GM21786 (cell line): ENCODE results near the gene CIAO2B.
"Not testable (repeated sequence)": the region's sequence is repeated elsewhere in the genome, so short reads cannot be mapped to it uniquely, and the experiment has no call there.

Source experiments
- ATAC-seq: cut with Tn5 transposase; IDR thresholded peaks from one replicate; pipeline ENCODE4 v1.9.1; 2021; ENCODE audit not compliant: unreplicated experiment

CIAO2B gene

DNA sequence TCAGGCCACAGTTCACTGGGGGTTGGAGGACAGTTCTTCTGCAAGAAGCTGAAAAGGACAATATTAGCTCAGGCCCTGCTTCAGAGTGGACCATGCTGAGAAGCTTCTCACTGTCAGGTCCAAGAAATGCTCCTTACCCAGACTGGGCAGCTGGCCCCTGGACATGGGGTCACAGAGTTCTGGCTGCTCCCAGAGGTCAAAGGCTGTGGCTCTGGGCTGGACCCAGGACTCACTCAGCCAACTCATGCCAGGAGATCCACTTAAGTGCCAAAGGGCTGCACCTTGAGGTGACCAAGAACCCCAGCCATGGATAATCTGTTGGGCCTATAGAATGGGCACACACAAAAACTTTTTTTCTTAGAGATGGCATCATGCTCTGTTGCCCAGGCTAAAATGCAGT is 5.2 kb upstream of the CIAO2B start:
- ATAC-seq = no peak

DNA sequence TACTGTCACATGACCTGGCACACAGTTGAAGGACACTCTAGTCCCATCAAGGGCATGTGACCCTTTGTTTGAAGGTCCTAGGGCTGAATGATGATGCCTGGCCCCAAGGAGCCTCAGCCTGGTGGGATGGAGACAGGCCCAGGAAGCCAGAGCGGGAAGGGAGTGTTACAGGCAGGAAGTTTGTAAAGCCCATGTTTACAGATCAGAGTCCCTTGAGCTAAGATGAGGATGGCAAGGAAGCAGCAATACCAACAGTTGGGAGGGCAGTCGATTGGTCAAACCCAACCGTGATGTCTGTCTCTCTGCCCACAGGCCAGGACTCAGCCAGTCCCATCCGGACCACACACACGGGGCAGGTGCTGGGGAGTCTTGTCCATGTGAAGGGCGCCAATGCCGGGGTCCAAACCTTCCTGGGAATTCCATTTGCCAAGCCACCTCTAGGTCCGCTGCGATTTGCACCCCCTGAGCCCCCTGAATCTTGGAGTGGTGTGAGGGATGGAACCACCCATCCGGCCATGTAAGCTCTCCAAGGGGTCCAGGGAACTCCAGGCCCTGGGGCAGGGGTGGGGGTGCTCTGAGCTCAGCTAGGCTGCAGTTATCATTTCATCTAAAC is 3.6 kb upstream of the CIAO2B start:
- ATAC-seq = no peak

DNA sequence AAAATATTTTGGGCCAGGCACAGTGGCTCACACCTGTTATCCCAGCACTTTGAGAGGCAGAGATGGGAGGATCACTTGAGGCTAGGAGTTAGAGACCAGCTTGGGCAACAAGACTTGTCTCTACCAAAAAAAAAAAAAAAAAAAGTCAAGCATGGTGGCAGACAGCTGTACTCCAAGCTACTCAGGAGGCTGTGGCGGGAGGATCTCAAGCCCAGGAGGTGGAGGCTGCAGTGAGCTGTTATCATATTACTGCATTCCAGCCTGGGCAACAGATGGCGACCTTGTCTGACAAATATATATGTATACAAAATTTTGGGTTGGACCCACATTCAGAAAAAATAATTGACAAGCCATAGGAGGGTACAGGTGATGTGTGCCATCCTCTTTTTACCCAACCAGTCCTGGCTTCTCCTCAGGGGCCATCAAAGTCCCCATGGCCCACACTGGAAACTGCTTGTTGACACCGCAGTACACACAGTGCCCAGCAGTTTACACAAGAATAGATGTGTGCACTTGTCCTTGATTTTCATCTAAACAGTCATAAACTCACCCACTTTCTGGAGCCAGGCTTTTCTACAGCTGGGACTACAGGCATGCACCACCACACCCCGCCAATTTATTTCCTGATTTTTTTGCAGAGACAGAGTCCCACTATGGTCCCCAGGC is 2.8 kb upstream of the CIAO2B start:
- no peak for ATAC-seq

DNA sequence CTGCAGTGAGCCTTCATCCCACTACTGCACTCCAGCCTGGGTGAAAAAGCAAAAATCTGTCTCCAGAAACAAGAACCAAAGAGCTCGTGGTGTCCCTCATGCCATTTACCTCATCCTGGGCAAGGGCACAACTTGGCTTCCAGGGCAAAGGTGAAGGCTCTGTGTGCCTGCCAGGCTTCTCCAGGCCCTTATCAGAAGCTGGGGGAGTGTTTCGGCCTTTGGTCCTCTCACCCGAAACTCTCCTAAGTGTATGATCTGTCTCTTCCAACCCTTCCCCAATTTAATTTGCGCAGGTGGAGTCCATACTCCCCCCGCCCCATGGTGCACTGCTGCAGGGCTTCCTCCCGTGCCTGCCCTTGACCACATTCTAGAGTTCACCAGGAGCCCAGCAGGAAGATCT is 2.3 kb upstream of the CIAO2B start:
- ATAC-seq = no peak

DNA sequence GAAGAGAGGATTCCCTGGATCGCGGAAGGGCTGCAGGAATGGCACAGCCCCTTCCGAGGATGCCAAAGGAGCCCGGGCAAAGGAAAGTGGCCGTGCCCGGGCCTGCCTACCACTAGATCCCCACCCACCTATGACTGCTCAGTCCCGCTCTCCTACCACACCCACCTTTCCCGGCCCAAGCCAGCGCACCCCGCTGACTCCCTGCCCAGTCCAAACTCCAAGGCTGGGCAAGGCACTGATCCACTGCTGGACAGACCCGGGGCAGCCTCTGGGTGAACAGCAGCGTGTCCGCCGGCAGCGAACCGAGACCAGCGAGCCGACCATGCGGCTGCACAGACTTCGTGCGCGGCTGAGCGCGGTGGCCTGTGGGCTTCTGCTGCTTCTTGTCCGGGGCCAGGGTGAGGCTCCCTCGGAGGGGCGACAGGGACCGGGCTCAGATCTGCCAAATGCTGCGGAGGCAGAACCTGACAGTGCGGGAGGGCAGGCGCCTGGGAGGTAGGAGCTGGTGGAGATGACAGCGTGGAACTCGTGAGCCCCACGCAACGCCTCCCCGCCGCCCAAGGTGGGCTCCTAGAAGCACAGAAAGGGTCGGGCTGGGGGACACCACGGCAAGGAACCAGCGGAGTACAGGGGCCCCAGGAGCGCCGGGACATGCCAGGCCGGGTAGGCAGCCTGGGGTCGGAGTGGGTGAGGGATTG is 1.3 kb upstream of the CIAO2B start, which contains the start of gene CES2:
CES2 (plus strand) TSS at position 203 of the 698 bp plus-strand sequence; CDS start at position 323, 120 bp downstream.
- no peak for ATAC-seq

DNA sequence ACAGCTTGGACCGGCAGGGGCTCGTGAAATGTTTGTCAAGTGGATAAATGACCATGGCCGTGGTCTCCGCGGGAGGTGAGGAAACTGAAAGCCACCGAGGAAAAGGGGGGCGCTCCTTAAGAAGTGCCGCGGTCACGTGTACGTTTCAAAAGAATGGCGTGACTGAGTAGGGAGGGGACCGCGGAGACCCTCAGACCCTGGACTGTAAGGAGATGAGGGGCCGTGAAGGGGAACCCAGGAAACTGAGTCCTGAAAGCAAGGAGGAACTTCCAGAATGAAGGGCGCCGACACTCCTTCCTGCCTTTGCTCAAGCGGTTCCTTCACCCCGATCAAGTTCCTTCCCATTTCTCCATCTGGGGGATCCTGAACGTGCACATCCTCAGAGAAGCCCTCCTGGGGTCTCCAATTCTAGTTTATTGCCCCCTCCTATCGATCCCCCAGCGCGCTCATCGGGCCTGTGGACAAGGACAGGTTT is 674 bp upstream of the CIAO2B start:
- ATAC-seq = not testable (repeated sequence)

DNA sequence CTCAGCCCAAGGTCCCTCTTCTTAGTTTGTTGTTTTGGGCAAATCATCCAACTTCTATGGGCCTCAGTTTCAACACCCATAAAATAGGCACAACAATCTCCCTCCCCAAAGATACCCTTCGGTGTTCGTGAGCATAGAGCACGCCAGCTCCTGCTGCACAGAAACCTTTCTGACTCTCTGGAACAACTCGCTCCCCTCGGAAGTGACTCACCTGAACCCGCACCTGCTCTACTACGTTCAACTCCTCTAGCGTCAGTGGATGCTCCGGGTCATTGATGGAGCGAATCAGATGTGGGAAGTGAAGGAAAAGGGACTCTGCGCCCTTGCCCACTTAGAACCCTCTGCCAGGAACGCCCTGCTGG is 445 bp downstream of the CIAO2B start:
- ATAC-seq = peak; percentile 4

DNA sequence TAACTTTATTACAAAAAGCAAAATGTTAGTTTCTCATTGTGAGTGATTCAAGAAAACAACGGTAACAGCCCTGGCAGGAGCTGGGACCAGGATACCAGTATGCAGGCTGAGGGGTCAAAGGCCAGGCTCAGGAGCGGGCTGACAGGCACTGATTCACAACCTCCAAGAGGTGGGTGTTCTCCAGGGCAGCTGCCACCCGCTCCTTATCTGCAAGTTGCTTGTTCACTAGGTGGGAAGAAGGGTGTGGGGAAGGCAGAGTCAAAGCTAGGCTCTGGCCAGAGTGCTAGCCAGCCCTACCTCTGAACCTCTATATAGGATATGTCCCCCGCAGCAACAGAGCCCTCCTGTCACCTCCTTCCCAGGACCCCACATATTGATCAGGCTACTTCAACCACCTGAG is 2.1 kb downstream of the CIAO2B start:
- ATAC-seq = no peak

DNA sequence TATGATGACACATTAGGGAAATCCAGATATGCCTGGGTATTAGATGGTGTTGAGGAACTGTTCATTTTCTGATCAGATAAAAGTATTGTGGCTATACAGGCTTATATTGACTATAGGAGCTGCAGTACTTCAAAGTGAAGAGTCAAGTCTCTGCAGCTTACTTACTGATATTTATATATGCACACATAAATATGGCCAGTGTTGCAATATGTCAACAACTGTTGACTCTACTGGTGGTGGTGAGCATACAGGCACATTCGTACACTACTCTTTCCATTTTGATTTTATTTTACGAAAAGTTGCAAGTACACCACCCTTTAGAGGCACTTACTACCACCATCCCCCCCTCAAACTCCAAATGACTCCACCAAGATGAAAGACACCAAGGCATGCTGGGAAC is 2.5 kb downstream of the CIAO2B start:
- ATAC-seq = no peak

DNA sequence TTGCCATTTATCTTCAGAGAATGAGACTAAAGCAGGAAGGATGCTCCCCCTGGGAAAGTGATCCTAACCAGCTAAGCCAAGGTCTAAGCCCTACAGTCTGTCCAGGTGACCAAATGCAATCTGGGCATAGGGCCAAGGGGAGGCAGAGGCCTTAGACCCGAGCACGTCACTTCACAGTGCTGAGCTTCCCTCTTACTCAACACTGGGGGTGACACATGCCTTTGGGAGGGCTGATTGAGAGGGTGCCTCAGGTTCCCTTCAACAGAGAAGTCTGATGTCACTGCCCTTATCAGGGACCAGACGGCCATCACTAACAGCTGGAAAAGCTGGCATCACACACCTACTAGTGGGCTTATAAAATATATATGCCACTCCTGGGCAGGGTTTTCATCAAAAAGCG is 4.0 kb downstream of the CIAO2B start:
- no peak for ATAC-seq

DNA sequence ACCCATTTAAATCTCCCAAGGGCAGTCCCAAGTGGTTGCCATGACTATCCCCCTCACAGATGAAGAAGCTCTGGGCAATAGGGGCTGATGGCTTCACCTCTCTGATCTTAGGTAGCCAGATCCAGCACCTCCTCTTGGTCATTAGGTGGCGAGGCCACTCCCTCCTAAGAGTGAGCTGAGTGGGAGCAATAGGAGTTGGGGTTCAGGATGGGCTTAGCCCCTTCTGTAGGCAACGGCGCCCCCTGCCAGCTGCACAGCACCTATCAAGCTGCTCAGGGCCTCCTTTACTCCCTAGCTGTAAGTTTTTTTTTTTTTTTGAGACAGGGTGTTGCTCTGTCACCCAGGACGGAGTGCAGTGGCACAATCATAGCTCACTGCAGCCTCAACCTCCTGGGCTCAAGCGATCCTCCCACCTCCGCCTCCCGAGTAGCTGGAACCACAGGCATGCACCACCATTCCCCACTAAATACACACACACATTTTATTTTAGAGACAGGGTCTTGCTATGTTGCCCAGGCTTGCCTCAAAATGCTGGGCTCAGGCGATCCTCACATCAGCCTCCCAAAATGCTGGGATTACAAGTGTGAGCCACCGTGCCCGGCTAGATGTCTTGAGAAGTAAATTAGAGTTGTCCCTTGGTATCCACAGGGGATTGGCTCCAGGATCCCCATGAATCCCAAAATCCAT is 5.4 kb downstream of the CIAO2B start:
- no peak for ATAC-seq

DNA sequence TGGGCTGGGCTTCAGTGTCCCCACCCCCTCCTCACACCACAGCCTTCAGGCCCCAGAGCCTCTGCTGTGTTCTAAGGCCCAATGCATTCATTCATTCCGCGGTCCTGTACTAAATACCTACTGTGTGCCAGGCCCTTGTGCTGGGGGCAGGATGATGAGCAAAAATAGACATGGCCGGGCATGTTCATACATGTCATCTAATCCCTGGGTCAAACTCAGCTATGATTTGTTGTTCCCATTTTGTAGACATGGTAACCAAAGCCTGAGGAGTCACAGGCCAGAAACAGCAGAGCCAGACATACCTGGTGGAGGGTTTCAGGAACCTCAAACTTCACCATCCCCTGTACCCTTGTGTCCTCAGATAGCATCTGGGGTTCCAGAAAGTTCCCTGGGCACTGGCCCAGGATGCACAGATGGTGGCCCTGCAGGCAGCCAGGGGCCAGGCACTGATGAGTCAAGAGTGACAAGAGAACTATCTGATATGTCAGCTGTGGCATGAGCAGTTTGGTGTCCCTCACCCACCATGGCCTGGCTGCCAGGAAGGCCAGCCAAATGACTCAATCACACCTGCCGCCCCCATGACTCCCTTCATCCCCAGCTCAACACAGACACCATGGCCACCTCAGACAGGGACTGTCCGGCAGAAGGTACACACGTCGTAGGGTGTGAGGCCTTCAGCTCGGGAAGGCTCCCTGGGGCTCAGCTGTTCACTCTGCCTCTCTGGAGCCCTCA is 6.1 kb downstream of the CIAO2B start:
- ATAC-seq = no peak

DNA sequence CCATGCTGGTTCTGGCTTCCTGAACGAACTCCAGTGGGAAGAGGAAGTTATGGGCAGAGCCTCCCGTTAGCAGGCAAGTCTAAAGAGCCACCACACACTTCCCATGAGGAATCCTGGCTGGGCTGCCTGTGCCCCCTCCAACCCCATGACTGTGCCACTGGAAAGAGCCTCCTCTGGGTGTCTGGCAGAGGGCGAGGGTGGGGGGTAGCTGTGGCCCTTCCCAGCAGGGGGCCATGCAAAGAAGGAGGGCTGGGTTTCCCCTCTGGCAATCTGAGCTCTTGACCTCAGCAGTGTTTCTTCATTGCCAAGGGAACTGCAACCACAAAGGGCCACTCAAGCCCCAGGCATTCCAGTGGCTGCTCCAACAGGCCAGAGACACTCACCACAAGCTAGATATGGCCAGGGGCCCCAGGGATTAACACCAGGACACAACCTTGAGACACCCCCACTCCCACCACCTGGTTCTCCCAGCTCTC is 7.2 kb downstream of the CIAO2B start:
- ATAC-seq = no peak

DNA sequence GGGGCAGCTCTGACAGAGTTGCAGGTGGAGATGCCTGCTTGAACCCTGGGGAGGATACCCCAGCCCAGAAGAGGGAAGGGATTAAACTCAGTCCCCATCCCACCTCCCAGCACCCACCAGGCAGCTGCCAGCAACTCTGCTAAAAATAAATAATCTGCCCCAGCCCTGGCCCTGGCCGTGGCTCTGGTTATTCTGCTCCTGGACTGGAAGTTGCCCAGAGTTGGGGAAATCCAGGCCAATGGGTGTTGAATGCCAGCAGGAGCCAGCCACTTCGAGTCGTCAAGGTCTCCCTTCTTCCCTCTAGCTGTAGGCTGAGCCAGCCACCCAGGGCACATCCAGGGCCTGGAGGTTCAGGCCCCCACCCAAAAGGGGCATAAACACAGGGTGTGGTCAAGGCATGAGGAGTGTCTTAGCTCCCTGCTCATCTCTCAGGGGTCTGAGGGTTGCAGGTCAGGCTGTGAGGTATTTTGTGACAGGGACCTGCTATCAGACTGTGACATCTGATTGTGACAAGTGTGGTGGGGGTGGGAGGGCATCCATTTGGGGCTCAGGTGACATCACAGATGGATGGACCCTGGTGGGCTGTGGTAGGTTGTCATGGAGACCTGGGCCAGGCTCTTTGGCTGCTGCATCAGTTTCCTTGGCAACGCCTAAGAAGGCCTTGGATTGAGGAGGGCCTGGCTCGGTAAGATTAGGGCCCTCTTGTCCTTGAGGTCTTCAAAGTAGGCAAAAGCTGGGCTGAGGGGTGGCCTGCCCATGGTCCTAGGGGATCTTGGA is 7.8 kb downstream of the CIAO2B start:
- no peak for ATAC-seq

DNA sequence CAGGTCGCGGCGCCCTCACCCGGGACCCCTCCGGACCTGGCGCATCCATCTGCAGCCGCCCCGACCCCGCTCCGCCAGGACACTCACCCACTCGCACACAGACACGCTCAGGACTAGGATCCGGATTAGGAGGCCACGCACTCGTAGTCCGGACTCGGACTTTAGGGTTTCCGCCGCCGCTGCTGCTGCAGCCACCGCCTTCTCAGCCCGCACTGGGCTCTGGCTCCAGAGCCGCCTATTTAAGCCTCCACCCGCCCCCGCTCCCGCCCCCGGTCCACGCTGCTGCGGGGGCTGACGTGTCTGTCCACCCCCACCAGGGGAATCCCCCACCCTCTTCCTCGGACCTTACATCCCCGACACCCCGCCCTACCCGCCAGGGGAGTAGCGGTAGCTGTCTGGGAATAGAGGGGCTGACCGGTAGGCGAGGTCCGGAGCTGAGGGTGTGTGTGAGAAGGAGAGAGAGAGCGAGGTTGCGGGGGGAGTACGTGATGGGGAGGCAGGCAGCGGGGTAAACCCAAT is 8.8 kb downstream of the CIAO2B start, which contains the start of gene RRAD:
RRAD (minus strand) TSS at position 214 of the 519 bp plus-strand sequence. CDS start 356 bp downstream, outside the sequence.
- ATAC-seq = no peak

DNA sequence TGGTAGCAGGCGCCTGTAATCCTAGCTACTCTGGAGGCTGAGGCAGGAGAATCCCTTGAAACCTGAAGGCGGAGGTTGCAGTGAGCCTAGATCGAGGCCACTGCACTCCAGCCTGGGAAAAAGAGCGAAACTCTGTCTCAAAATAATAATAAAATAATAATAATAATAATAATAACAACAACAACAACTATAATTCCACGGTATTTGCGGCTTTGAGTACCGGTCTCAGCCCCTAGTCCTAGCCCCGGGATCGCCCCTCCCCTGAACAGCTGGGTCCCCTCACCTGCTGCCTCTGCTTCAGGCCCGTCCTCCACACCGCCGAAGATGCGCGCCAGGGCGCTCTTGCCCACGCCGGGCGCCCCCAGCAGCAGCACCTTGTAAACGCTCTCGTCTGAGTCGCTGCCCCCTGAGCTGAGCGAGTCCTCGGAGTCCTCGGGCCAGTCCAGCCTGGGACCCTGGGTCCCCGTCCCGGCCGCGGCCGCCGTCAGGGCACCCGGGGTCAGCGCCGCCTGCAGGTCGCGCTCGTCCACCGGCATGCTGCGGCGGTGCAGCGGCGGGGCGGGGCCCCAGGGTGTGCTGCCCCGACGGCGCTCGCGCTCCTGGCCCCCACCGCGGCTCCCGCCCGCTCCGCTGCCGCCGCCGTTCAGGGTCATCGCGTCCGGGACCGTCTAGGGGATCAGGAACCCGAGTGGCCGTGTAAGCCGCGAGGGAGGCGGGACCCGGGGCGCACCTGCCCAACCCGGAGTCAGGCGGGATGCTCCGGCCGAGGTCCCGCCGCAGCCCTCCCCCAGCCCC is 9.5 kb downstream of the CIAO2B start:
- ATAC-seq = no peak

DNA sequence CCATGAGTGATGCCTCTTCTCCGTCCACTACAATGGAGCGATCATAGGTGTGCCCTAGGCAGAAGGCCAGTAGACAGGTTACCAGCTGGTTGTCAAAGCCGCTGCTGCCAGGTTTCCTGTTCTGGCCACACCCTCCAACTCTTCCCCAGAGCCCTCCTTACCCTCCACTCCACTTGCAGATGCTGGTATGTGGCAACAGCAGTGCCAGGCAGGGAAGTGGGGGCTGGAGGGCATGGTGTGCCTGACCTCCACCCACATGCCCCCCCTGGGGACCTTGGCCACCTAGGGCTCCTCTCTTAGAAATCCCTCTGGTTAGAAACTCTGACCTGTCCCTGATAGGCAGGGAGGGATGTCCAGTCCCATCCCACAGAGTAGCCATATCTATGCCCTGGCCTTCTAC is 10.3 kb downstream of the CIAO2B start:
- ATAC-seq = no peak

DNA sequence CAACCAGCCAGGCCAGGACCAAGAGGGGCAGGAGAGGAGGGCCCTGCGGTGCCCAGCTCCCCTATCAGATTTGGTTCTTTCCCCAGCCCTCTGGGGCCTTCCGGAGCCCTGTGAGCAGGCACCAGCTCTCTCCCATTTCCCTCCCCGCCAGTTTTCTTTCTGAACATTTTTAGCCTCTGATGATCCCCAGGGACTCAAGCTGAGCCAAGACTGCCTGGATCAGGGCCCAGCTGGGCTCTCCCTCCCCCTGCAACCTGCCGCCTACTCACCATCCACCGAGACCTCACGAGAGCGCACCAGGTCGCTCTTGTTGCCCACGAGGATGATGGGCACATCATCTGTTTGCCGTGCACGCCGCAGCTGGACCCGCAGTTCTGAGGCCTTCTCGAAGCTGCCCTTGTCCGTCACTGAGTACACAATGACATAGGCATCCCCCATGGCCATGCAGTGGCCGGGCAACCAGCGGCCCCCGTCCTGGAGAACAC is 10.9 kb downstream of the CIAO2B start:
- ATAC-seq = no peak
